ENCODE results near the gene ANXA5. TPM values are rescaled to one million over a fixed set of nuclear protein-coding genes. Genes with fewer than 3 reads are reported as not detected.

Gene ANXA5
- total RNA-seq, 1 donor from 2014 or later: 130 TPM

- no peak for TF ChIP-seq CTCF (IDR thresholded peaks at IDR 0.05; ENCODE audit: unreplicated experiment)
- no peaks in the 10 kb centered on the region for H3K9me3 Mint-ChIP-seq
- H3K4me3 Mint-ChIP-seq: peak overlapping the region; percentile 13
- no peak overlapping the region for H3K27ac Mint-ChIP-seq
- no peaks in the 10 kb centered on the region for H3K36me3 Mint-ChIP-seq
- peaks cover 20% of the 10 kb centered on the region for H3K4me1 Mint-ChIP-seq
- DNase-seq (ENCODE audit: low spot score in 2 of 2, unreplicated experiment in 2 of 2): no peak
- H3K27me3 Mint-ChIP-seq (ENCODE audit: low read depth): peaks cover 4% of the 10 kb centered on the region
These were observed 1.5 kb upstream of the ANXA5 start for GRCh38 chr4:121698236-121698671.

- TF ChIP-seq CTCF (IDR thresholded peaks at IDR 0.05; ENCODE audit: unreplicated experiment): no peak
- H3K9me3 Mint-ChIP-seq: no peaks in the 10 kb centered on the region
- peaks cover under 1% of the 10 kb centered on the region for H3K36me3 Mint-ChIP-seq
- no peak for DNase-seq (ENCODE audit: low spot score in 2 of 2, unreplicated experiment in 2 of 2)
- peaks cover 20% of the 10 kb centered on the region for H3K4me1 Mint-ChIP-seq
- peak overlapping the region; percentile 82 for H3K27ac Mint-ChIP-seq
- peaks cover 4% of the 10 kb centered on the region for H3K27me3 Mint-ChIP-seq (ENCODE audit: low read depth)
- peak overlapping the region; percentile 79 for H3K4me3 Mint-ChIP-seq
These were observed 784 bp upstream of the ANXA5 start for GRCh38 chr4:121697564-121697963.

- peak overlapping the region; percentile 98 for H3K4me3 Mint-ChIP-seq
- H3K27me3 Mint-ChIP-seq (ENCODE audit: low read depth): no peaks in the 10 kb centered on the region
- H3K27ac Mint-ChIP-seq: peak overlapping the region; percentile 98
- DNase-seq (ENCODE audit: low spot score in 2 of 2, unreplicated experiment in 2 of 2): peak in 1 of 2 experiments; percentile 54
- H3K4me1 Mint-ChIP-seq: peaks cover 20% of the 10 kb centered on the region
- no peak for TF ChIP-seq CTCF (IDR thresholded peaks at IDR 0.05; ENCODE audit: unreplicated experiment)
- H3K36me3 Mint-ChIP-seq: peaks cover 8% of the 10 kb centered on the region
- H3K9me3 Mint-ChIP-seq: no peaks in the 10 kb centered on the region
These were observed 605 bp downstream of the ANXA5 start for GRCh38 chr4:121696170-121696580.

GRCh38 chr4:121693886-121694285, 2.9 kb downstream of the ANXA5 start:
- Mint-ChIP-seq H3K9me3 (no peaks in the 10 kb centered on the region), H3K27ac (no peak overlapping the region), H3K4me1 (peaks cover 20% of the 10 kb centered on the region), H3K27me3 (ENCODE audit: low read depth) (no peaks in the 10 kb centered on the region), H3K36me3 (peaks cover 8% of the 10 kb centered on the region), H3K4me3 (no peak overlapping the region)
- no peak for TF ChIP-seq CTCF (IDR thresholded peaks at IDR 0.05; ENCODE audit: unreplicated experiment)
- no peak for DNase-seq (ENCODE audit: low spot score in 2 of 2, unreplicated experiment in 2 of 2)

GRCh38 chr4:121693450-121693849, 3.3 kb downstream of the ANXA5 start:
- DNase-seq (ENCODE audit: low spot score in 2 of 2, unreplicated experiment in 2 of 2): no peak
- TF ChIP-seq CTCF (IDR thresholded peaks at IDR 0.05; ENCODE audit: unreplicated experiment): no peak
- H3K36me3 Mint-ChIP-seq: peaks cover 8% of the 10 kb centered on the region
- H3K9me3 Mint-ChIP-seq: no peaks in the 10 kb centered on the region
- H3K27me3 Mint-ChIP-seq (ENCODE audit: low read depth): no peaks in the 10 kb centered on the region
- H3K4me3 Mint-ChIP-seq: no peak overlapping the region
- peaks cover 20% of the 10 kb centered on the region for H3K4me1 Mint-ChIP-seq
- peak overlapping the region; percentile 6 for H3K27ac Mint-ChIP-seq

- Mint-ChIP-seq H3K4me1 (peaks cover 16% of the 10 kb centered on the region), H3K4me3 (no peak overlapping the region), H3K36me3 (peaks cover 9% of the 10 kb centered on the region), H3K9me3 (no peaks in the 10 kb centered on the region), H3K27me3 (ENCODE audit: low read depth) (no peaks in the 10 kb centered on the region), H3K27ac (no peak overlapping the region)
- no peak for TF ChIP-seq CTCF (IDR thresholded peaks at IDR 0.05; ENCODE audit: unreplicated experiment)
- DNase-seq (ENCODE audit: low spot score in 2 of 2, unreplicated experiment in 2 of 2): no peak
These were observed 4.5 kb downstream of the ANXA5 start for GRCh38 chr4:121692261-121692660.

Data from mesothelial cell of epicardium (in vitro differentiated cells).